HepG2 (cell line): ENCODE results near the gene PDP2. TPM values are rescaled to one million over a fixed set of nuclear protein-coding genes. Genes with fewer than 3 reads are reported as not detected.

Experiments used
- ATF2 ChIP-seq: sonication (generic); formaldehyde crosslinking; IDR thresholded peaks from 2 replicates; pipeline ENCODE4 v1.4.0; 2020; ENCODE audit warnings: missing genetic modification reagents
- CEBPG ChIP-seq: IDR thresholded peaks from 2 replicates; pipeline ENCODE4 v1.6.1; 2016
- KMT2B ChIP-seq: IDR thresholded peaks from 2 replicates; pipeline ENCODE4 v1.6.1; 2016; ENCODE audit warnings: missing genetic modification reagents, missing compliant biosample characterization
- NAIF1 ChIP-seq: sonication (generic); formaldehyde crosslinking; IDR thresholded peaks from 2 replicates; pipeline ENCODE4 v1.5.0; 2020; ENCODE audit warnings: mild to moderate bottlenecking, missing genetic modification reagents, borderline replicate concordance
- NR1H2 ChIP-seq: sonication (generic); formaldehyde crosslinking; IDR thresholded peaks from 2 replicates; pipeline ENCODE4 v1.8.1; 2022; ENCODE audit warnings: low read depth, missing genetic modification reagents, borderline replicate concordance
- PPARG ChIP-seq: conservative IDR thresholded peaks from 2 replicates; pipeline ENCODE4 v1.6.1; 2016; ENCODE audit warnings: missing biosample characterization, missing genetic modification reagents
- SNAPC4 ChIP-seq: sonication (generic); formaldehyde crosslinking; IDR thresholded peaks from 2 replicates; pipeline ENCODE4 v1.4.0; 2020; ENCODE audit warnings: mild to moderate bottlenecking, missing genetic modification reagents
- THYN1 ChIP-seq: sonication (generic); formaldehyde crosslinking; IDR thresholded peaks from 2 replicates; pipeline ENCODE4 v1.8.1; 2023; ENCODE audit warnings: low read depth, mild to moderate bottlenecking, moderate library complexity, missing genetic modification reagents, borderline replicate concordance
- ZBTB44 ChIP-seq: sonication (generic); formaldehyde crosslinking; IDR thresholded peaks from 2 replicates; pipeline ENCODE4 v1.4.0; 2020; ENCODE audit warnings: missing genetic modification reagents
- ZBTB8A ChIP-seq: sonication (generic); formaldehyde crosslinking; IDR thresholded peaks from 2 replicates; pipeline ENCODE4 v1.4.0; 2020; ENCODE audit warnings: mild to moderate bottlenecking, low read depth, missing genetic modification reagents, borderline replicate concordance
- ZFP36L2 ChIP-seq: sonication (generic); formaldehyde crosslinking; IDR thresholded peaks from 2 replicates; pipeline ENCODE4 v1.4.0; 2020; ENCODE audit warnings: missing genetic modification reagents
- ZMYM2 ChIP-seq: sonication (generic); formaldehyde crosslinking; IDR thresholded peaks from 2 replicates; pipeline ENCODE4 v1.8.0; 2022; ENCODE audit warnings: mild to moderate bottlenecking, missing genetic modification reagents
- ZNF333 ChIP-seq: sonication (generic); formaldehyde crosslinking; IDR thresholded peaks from 2 replicates; pipeline ENCODE4 v1.4.0; 2020; ENCODE audit warnings: mild to moderate bottlenecking, missing genetic modification reagents, borderline replicate concordance
- ZNF451 ChIP-seq: sonication (generic); formaldehyde crosslinking; IDR thresholded peaks from 2 replicates; pipeline ENCODE4 v1.5.0; 2020; ENCODE audit warnings: mild to moderate bottlenecking, missing genetic modification reagents
- ZNF562 ChIP-seq: sonication (generic); formaldehyde crosslinking; IDR thresholded peaks from 2 replicates; pipeline ENCODE4 v1.8.0; 2022; ENCODE audit warnings: missing genetic modification reagents, borderline replicate concordance
- ZNF703 ChIP-seq: sonication (generic); formaldehyde crosslinking; IDR thresholded peaks from 2 replicates; pipeline ENCODE4 v1.5.1; 2020; ENCODE audit warnings: missing genetic modification reagents, mild to moderate bottlenecking, moderate library complexity, borderline replicate concordance
- ZNF749 ChIP-seq: sonication (generic); formaldehyde crosslinking; IDR thresholded peaks from 2 replicates; pipeline ENCODE4 v1.8.0; 2022; ENCODE audit warnings: mild to moderate bottlenecking, missing genetic modification reagents, moderate library complexity, borderline replicate concordance
- polyA plus RNA-seq, 8 experiments: library from polyadenylated mRNA; depleted of rRNA in 3 of 8; stranded (reverse) in 7 of 8; unstranded in 1 of 8; fragments of >200 nt; fragmentation: Illumina TruSeq in 4 of 8; extraction: Trizol in 4 of 8; gene quantifications; 2 replicates each; pipeline versions ENCODE4 v1.2.1 to v1.2.3, GENCODE V29; 2011 to 2016; ENCODE audit warnings: low read depth in 4 of 8, missing spikeins in 1 of 8, mixed read lengths in 1 of 8; ENCODE audit not compliant: insufficient read depth in 1 of 8
- total RNA-seq, 5 experiments: library from RNA; depleted of rRNA; stranded (reverse); fragments of >200 nt; fragmentation: Illumina TruSeq; extraction: Trizol; gene quantifications; 2 replicates each; pipeline ENCODE4 v1.2.3, GENCODE V29; 2016; ENCODE audit warnings: low read depth in 1 of 5

Gene PDP2
- total and polyA plus RNA-seq, 2 of the 13 experiments (the other 11 are each of a cell fraction or from before 2014, with no cell fraction given), result 12.8 to 15.8 TPM

- peak; percentile 98 for TF ChIP-seq ZNF333 (CRISPR knock-in tag)
- no peak for TF ChIP-seq ZNF562
- peak; percentile 97 for TF ChIP-seq KMT2B (CRISPR knock-in tag)
- TF ChIP-seq CEBPG, result 0 out of 2 replicates have a peak, but pooled peaks have one; percentile 42
- no peak for TF ChIP-seq ZBTB8A (CRISPR knock-in tag)
- TF ChIP-seq ZMYM2 (CRISPR knock-in tag), result peak; percentile 84
- peak; percentile 92; the same call in 1 of the 2 replicates for TF ChIP-seq ZNF749 (CRISPR knock-in tag)
- 0 out of 2 replicates have a peak, but pooled peaks have one; percentile 26 for TF ChIP-seq ZFP36L2 (CRISPR knock-in tag)
- TF ChIP-seq ZNF451 (CRISPR knock-in tag), result peak; percentile 97; the same call in 1 of the 2 replicates
- peak; percentile 43; the same call in 1 of the 2 replicates for TF ChIP-seq ZNF703 (CRISPR knock-in tag)
- peak; percentile 46 for TF ChIP-seq PPARG (CRISPR knock-in tag)
- TF ChIP-seq SNAPC4 (CRISPR knock-in tag), result peak; percentile 86
- peak; percentile 51; the same call in 1 of the 2 replicates for TF ChIP-seq NR1H2 (CRISPR knock-in tag)
- TF ChIP-seq THYN1, result no peak
- peak; percentile 91 for TF ChIP-seq NAIF1 (CRISPR knock-in tag)
- TF ChIP-seq ZBTB44 (CRISPR knock-in tag), result 0 out of 2 replicates have a peak, but pooled peaks have one; percentile 57
- TF ChIP-seq ATF2 (CRISPR knock-in tag), result peak; percentile 87; the same call in 1 of the 2 replicates
These were observed 54.0 kb downstream of the PDP2 start, which contains the start of gene CIAO2B (continued) for GRCh38 chr16:66934138-66934838.
